HG03460 (cell line): ENCODE measurements around the gene CUEDC1.
"Not testable (repeated sequence)": the region's sequence is repeated elsewhere in the genome, so short reads cannot be mapped to it uniquely, and the experiment has no call there.

Experiments used
- ATAC-seq: cut with Tn5 transposase; IDR thresholded peaks from one replicate; pipeline ENCODE4 v1.9.1; 2021; ENCODE audit not compliant: unreplicated experiment

Gene CUEDC1

GRCh38 chr17:57985675-57985974 is 30.4 kb upstream of the CUEDC1 start:
- no peak for ATAC-seq

- no peak for ATAC-seq
Observed at GRCh38 chr17:57984936-57985674, 29.9 kb upstream of the CUEDC1 start.

- ATAC-seq: no peak
Observed at GRCh38 chr17:57984261-57984890, 29.2 kb upstream of the CUEDC1 start.

- ATAC-seq: no peak
Observed at GRCh38 chr17:57983446-57983845, 28.2 kb upstream of the CUEDC1 start.

- ATAC-seq: no peak
Observed at GRCh38 chr17:57982452-57983170, 27.4 kb upstream of the CUEDC1 start.

GRCh38 chr17:57980522-57980921 is 25.3 kb upstream of the CUEDC1 start:
- no peak for ATAC-seq

- no peak for ATAC-seq
Observed at GRCh38 chr17:57979076-57979475, 23.9 kb upstream of the CUEDC1 start.

GRCh38 chr17:57976594-57976993 is 21.4 kb upstream of the CUEDC1 start:
- no peak for ATAC-seq

- ATAC-seq: no peak
Observed at GRCh38 chr17:57975044-57975443, 19.8 kb upstream of the CUEDC1 start.

GRCh38 chr17:57974053-57974824 is 19.0 kb upstream of the CUEDC1 start:
- not testable (repeated sequence) for ATAC-seq

GRCh38 chr17:57972151-57972550 is 16.9 kb upstream of the CUEDC1 start:
- no peak for ATAC-seq

GRCh38 chr17:57971572-57971971 is 16.4 kb upstream of the CUEDC1 start:
- no peak for ATAC-seq

GRCh38 chr17:57970710-57971109 is 15.5 kb upstream of the CUEDC1 start:
- ATAC-seq: no peak

GRCh38 chr17:57968456-57968855 is 13.2 kb upstream of the CUEDC1 start:
- ATAC-seq: no peak

- ATAC-seq: no peak
Observed at GRCh38 chr17:57966875-57967274, 11.7 kb upstream of the CUEDC1 start.

- no peak for ATAC-seq
Observed at GRCh38 chr17:57966246-57966645, 11.0 kb upstream of the CUEDC1 start.

- no peak for ATAC-seq
Observed at GRCh38 chr17:57965521-57966160, 10.4 kb upstream of the CUEDC1 start.

- no peak for ATAC-seq
Observed at GRCh38 chr17:57963149-57963511, 7.9 kb upstream of the CUEDC1 start.

GRCh38 chr17:57962279-57963148 is 7.3 kb upstream of the CUEDC1 start:
- ATAC-seq: no peak

GRCh38 chr17:57959929-57960328 is 4.7 kb upstream of the CUEDC1 start:
- no peak for ATAC-seq
